ENCODE data around the gene LYSMD2. TPM values are rescaled to one million over a fixed set of nuclear protein-coding genes. Genes with fewer than 3 reads are reported as not detected.

The LYSMD2 gene
- total RNA-seq, 1 experiment from 2014 or later = 27.3 TPM

DNA sequence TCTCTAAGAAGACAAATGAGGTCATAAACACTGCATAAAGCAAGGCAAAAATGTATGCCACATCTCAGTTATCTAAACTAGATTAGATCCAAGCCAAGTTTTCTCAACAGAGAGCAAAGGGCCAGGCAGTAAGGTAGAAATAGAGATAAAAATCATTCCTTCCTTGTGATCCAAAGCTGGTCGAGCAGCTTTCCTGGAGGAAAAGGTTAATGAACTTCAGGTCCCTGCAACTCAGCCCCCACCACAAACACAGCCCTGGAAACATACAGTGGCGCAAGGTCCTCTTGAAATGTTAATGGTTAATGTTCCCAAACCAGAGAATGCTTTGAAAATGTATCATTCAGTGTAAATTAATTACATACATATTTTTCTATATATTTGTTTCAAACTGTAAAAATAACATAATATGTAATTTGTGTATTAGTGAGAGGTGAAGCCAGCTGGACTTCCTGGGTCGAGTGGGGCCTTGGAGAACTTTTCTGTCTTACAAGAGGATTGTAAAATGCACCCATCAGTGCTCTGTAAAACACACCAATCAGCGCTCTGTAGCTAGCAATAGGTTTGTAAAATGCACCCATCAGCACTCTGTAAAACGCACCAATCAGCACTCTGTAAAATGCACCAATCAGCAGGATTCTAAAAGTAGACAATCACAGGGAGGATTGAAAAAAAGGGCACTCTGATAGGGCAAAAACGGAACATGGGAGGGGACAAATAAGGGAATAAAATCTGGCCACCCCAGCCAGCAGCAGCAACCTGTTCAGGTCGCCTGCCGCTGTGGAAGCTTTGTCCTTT, 17.1 kb downstream of the LYSMD2 start:
- no peak for DNase-seq (ENCODE audit: low spot score)

DNA sequence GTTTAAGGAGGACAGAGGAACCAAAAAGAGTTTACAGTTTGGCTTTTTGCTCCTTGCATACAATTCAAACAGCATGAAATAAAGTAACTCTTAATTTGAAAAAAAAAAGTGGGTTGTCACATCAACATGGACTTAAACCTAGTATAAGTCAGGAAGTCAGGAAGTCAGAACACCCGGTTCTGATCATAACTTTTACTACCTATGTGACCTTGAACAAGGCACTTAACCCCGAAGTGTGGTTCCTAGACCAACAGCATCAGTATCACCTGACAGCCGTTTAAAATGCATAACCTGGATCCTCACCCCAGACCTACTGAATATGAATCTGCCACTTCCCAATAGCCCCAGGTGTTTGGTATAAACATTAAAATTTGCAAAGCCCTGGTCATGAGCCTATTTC, 18.7 kb downstream of the LYSMD2 start:
- no peak for DNase-seq (ENCODE audit: low spot score)

DNA sequence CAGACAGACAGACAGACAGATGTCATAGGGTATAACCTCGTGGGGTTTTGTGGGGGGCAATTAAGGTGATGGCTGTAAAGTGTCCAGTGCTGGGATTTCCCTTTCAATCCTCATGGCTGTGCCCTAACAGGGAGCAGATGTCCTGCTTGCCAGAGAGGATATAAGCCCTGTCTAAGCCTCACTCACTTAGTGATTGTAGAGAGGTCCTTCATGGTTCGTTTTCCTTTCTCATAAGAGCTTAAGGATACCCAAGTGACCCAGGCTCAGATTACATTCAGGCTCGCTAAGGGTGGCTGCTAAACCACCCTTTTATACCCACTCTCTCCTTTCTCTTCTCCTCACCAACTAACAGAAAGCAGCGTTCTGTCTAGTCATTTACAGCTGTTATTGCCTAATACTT, 19.2 kb downstream of the LYSMD2 start:
- DNase-seq (ENCODE audit: low spot score) = no peak

DNA sequence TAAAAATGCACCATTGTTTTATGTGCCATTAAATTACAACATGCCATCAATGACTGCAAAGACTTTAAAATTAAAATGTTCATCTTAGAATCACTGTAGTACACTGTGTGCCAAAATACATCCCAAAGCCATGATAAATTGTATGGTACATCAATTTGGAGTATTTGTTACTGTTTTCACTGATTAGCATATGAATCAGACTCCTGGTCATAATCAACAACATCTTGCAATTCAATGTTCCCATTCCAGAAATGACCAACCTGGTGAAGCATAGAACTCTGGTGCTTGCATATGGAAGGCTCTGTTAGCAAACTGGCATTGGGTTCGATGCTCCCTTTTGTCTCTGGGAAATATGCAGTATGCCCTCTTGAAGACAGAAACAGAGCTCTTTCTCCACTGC, 22.5 kb downstream of the LYSMD2 start:
- DNase-seq (ENCODE audit: low spot score) = no peak

DNA sequence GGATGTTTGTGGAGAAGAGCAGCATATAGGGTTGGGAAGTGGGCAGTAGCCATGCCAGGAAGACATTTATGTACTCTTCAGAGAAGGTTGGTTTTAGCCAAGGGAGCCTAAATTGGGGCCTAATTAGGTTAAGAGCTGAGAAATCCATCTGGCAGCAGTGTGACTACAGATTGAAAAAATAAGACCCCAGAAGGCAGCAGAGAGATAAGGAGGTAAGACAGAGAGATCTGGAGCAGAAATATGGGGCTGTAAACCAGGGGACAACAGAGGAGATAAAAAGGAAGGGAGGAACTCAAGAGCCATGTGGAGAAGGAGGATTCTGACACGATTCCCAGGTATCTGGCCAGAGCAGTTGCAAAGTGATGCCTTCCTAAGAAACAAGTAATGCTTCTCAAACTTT, 23.3 kb downstream of the LYSMD2 start:
- no peak for DNase-seq (ENCODE audit: low spot score)

DNA sequence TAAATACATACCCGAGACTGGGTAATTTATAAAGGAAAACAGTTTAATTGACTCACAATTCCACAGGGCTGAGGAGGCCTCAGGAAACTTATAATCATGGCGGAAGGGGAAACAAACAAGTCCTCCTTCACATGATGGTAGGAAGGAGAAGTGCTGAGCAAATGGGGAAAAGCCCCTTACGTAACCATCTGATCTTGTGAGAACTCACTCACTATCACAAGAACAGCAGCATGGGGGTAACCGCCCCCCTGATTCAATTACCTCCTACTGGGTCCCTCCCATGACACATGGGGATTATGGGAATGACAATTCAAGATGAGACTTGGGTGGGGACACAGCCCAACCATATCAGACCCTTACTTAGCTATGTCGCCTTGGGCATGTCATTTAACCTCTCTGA, 28.4 kb downstream of the LYSMD2 start:
- no peak for DNase-seq (ENCODE audit: low spot score)

DNA sequence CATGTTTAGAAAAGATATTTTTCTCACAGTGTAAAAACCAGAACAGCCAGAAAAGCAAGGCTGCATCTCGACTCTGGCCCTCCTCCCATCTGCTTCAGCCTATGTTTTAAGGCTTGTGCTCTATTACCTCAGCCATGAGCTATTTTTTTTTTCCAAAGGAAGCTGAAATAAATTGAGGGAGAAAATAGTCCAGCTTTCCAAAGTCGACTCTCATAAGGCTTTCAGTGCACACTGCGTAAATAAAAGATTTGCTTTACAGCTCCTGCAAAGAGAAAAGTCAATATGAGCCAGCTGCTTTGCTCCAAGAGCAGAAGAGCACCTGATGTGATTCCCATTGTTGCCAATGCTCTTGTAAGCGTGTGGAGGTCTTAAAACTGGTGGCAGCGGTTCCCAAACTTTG, 29.4 kb downstream of the LYSMD2 start:
- DNase-seq (ENCODE audit: low spot score) = no peak

DNA sequence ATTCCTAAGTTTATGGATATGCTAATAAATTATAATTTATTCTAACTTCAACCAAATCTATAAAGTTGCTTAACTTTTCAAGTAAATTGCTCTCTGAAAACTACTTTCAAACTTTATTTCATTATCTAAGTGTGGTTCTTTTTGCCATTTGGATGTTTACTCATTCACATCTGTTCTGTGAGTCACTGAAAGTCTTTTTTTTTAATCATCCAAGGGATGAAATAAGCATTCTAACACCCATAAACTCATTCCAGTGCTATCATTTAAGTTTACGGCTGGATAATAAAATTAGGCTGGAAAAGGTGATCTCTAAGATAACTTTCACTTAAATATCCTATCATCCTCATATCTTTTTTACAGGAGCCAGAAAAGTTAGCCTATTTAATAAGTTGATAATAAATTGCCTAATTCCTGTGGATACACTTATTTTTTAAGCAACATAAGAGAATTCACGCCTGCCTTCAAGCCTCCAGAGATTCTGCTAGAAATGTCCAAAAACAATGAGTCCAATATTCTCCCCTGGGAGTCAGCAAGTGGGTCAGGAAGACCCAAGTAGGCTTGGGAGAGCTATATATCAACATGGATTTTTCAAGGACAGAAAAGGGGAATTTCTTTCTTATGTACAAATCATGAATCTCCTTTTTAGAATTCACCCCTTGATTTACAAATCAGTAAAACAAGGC, 30.4 kb downstream of the LYSMD2 start:
- DNase-seq (ENCODE audit: low spot score) = no peak

DNA sequence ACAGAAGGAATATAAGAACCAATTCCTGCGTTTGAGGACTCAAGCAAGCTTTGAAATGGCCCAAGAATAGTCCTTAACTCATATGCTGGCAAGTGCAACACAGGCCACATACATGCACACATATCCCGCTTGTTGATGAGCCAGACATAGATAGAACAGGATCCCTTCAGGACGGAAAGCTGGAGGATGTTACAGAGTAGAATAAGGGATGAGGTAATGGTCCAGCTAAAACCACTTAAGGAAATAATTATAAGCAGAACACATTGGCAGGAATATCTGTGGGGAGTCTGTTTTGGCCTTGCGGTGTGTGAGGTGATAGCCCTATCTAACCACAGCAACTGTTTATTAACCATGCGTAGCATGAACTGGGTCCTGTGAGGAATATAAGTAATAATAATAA, 31.2 kb downstream of the LYSMD2 start:
- DNase-seq (ENCODE audit: low spot score) = no peak

DNA sequence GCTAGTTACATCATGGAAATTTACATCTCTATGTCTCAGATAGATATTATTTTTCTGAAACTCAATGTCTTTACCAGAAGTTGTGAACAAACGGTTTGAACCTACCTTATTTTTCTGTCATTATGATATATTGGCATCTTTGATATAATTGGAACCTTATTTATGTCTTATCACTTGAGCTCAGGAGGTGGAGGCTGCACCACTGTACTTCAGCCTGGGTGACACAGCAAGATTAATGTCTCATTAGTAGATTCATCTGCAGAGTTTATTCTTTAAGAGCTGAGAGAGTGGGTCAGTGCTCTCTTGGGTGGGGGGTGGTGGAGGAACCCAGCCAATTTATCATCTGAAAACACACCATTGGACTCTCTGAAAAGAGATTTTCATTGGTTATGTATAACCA, 34.7 kb downstream of the LYSMD2 start:
- no peak for DNase-seq (ENCODE audit: low spot score)

DNA sequence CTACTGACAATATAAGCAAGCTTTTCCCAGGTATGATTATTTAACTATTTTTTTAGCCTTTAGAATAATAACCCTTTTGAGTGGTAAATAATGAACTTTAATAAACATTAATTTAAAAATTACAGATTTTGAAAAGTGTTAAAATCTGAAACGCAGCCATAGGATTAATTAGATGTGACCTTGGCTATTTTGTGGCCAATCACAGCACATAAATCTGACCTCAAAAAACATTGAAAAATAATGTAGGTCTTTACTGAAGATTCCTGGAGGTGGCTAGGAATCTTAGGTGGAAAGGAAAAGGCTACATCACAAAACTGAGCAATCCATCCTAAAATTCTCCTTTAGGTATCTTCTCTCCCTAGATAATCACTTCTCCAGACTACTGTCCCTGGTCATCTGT, 38.1 kb downstream of the LYSMD2 start:
- DNase-seq (ENCODE audit: low spot score) = no peak

DNA sequence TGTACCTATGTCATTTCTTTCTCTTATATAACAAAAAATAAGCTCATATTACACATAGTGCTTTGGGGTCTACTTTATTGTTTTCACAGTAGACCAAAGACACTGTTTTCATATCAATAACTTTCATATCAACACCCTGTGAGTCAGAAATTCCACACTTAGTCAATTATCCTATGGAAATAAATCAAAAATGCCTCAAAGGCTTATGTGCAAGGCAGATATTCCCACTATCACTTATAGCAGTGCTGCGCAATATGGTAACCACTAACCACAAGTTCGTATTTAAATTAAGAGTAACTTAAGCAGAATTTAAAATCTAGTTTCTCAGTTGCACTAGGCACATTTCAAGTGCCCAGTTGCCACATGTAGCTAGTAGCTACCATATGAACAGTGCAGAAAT, 40.3 kb downstream of the LYSMD2 start:
- DNase-seq (ENCODE audit: low spot score) = no peak

DNA sequence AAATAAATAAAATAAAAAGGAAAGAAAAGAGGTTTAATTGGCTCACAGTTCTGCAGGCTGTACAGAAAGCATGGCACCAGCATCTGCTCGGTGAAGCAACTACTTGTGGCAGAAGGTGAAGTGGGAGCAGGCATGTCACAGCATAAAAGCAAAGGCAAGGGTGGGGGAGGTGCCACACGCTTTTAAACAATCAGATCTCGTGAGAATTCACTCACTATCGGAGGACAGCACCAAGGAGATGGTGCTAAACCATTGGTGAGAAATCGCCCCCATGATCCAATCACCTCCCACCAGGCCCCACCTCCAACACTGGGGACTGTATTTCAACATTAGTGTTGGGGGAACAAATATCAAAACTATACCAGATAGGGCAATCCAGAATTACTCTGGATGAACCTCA, 40.9 kb downstream of the LYSMD2 start:
- DNase-seq (ENCODE audit: low spot score) = no peak

DNA sequence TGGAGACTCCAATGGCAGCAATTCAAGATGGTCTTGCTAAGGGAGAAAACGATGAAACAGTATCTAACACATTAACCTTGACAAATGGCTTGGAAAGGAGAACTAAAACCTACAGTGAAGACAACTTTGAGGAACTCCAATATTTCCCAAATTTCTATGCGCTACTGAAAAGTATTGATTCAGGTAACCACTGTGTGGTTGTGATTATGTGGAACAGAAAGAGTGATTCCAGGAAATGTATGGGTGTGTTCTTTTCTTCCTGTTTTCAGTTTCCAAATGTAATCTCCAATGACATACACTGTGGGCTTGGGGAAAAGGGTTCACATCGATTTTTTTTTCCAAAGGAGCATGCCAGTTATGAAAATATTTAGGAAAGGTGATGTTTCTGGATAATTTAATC, 45.3 kb downstream of the LYSMD2 start:
- DNase-seq (ENCODE audit: low spot score) = no peak

DNA sequence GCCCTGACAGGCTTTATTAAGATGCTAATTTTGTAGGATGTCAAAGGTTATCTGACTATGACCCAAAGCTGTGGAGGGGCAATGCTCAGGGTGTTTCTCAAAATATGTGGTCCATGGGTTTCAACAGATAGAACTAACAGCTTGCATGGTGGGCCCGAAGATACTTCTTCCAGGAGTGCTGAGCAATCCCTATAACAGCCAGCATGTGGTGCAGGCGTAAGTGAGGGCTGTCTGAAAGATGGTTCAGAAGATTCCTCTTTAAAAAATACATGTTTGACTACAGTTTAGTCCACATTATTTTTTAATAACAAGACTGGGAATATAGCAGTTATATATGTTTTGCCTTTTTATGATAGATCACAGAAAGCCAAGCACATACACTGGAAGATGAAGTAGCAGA, 48.6 kb downstream of the LYSMD2 start:
- DNase-seq (ENCODE audit: low spot score) = no peak

DNA sequence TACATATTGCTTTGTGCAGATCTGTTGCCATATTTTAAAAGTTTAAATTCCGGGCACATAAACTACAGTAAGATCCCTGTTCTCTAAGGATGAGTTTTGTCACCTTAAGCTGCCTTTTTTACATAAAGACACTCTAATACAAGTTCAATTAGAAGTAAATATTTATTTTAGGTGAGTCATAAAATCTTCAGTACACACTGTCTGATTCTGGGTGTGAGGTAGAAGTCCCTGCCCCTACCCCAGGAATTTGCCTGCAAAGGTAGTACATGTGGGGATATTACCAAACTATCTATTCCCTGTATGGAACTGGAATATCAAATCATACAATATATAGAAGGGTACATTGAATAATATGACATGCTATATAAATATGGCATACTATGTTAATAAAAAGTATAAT, 49.9 kb downstream of the LYSMD2 start:
- DNase-seq (ENCODE audit: low spot score) = no peak

DNA sequence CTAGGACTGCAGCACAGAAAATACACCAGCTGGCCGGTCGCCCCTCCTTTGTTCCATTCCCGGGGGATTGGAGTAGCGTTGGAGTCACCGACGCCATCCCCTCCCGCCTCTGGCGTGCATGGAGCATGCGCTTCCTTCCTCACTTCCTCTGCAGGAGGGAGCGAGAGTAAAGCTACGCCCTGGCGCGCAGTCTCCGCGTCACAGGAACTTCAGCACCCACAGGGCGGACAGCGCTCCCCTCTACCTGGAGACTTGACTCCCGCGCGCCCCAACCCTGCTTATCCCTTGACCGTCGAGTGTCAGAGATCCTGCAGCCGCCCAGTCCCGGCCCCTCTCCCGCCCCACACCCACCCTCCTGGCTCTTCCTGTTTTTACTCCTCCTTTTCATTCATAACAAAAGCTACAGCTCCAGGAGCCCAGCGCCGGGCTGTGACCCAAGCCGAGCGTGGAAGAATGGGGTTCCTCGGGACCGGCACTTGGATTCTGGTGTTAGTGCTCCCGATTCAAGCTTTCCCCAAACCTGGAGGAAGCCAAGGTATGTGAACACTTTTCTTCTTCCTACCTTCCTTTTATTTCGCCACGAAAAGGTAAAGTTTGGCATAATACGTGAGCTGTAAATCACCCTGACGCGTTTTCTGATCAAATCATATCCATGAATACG, 56.0 kb downstream of the LYSMD2 start, which contains the start of gene SCG3:
TSS of gene SCG3 (plus strand) at position 201 of the 661 bp plus-strand sequence. CDS start at position 454, 253 bp downstream.
- DNase-seq (ENCODE audit: low spot score) = peak; percentile 14

DNA sequence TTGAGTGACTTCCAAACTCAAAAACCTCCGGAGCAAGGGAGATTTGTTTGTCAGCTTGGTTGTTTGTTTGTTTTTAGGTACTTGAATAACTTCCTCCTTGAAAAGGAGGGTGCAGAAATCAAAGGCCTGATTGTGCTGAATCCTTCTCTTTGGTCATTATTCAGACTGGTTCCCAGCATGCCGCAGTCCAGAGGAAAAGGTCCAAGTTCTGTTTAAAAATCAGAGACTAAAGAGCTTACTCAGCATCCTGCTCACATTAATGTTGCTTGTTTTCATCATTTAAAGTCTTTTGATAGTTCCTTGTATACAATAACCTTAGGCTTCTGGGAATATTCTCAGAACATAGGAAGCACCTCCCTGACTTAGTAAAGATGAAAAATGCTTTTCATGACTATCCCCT, 57.1 kb downstream of the LYSMD2 start:
- no peak for DNase-seq (ENCODE audit: low spot score)

DNA sequence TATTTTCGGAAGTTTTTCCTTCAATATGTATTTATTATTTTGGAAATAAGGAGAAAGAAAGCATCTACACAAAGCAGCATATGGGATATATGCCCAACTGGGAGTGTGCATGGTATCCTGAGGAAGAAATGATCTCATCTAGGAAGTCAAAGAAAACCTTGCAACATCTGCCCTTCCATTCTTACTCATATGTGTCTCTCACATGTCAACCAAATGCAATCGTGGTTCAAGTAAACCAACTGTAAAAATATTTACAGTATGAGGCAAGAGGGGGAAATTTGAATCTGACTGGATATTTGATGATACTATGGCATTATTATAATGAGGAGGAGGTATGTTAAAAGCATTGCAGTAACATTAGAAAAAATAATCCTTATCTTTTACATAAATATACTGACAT, 59.4 kb downstream of the LYSMD2 start:
- DNase-seq (ENCODE audit: low spot score) = no peak

DNA sequence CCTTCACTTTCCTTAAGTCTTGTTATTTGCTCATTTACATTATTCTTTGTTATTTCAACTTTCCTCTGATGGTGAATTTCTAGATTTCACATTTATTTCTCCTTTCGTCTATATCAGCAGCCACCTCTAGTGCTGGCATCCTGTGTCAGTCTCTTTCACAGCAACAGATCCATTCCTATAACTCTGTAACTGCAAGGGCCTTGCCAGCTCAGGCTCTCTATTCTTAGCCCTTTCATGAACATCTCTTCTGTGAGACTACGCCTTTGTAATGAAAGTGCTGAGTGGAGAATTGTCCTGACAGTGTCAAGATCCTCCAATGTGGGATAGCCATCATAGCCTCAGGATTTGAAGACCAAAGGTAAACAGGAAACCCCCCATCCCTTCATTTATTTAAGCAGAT, 60.0 kb downstream of the LYSMD2 start:
- no peak for DNase-seq (ENCODE audit: low spot score)

DNA sequence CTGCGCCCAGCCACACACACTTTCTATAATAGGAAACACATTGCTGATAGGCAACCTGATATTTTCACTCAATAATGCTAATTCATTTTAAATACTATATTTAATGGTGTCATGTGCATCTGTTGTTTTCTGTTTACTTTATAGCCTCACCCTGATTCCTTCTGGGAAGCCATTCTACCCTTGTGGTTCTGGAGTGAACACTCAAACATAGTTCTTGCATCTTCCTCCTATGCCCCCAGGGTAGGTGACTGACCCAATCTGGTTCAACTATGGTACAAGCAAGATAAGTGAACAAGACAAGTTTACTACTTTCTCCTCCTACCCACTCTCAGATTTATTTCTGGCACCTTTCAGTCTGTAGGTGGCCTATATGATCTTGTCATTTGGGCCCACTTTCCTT, 60.4 kb downstream of the LYSMD2 start:
- no peak for DNase-seq (ENCODE audit: low spot score)

DNA sequence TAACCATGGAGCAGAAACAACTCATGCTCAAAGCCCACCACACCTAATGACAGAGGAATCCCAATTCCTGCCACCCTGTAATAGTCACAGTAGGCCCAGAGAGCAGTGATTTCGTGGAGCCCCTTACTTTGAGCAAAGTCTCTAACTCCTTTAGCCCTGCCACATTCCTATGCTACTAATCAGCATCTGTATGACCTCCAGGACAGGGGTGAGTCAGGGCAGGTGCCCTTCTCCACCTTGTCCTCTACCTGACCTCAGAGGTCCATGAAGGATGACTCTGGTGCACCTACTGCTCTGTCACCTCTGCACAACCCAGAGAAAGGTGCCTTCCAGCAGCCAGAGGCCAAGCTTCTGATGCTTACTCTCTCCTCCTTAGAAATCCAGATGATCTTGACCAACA, 62.2 kb downstream of the LYSMD2 start:
- no peak for DNase-seq (ENCODE audit: low spot score)
